OCI-M1 (cell line): ENCODE measurements around the gene VPS25.
"Not testable (repeated sequence)": the region's sequence is repeated elsewhere in the genome, so short reads cannot be mapped to it uniquely, and the experiment has no call there.

Experiments used
- DNase-seq: peaks from one replicate; lab custom pipeline; 2025; lab: John Stamatoyannopoulos, UW

Gene VPS25

GRCh38 chr17:42768006-42768405 lies 5.2 kb upstream of the VPS25 start:
- DNase-seq, result not testable (repeated sequence)

GRCh38 chr17:42769964-42770363 lies 3.3 kb upstream of the VPS25 start:
- not testable (repeated sequence) for DNase-seq

GRCh38 chr17:42772945-42773289 lies 332 bp upstream of the VPS25 start:
- DNase-seq, result no peak

- no peak for DNase-seq
Measured at GRCh38 chr17:42774066-42774745, 957 bp downstream of the VPS25 start.

- peak; percentile 93 for DNase-seq
Measured at GRCh38 chr17:42775534-42776098, 2.4 kb downstream of the VPS25 start.

GRCh38 chr17:42778570-42778969 lies 5.3 kb downstream of the VPS25 start:
- DNase-seq, result no peak

- DNase-seq, result no peak
Measured at GRCh38 chr17:42779304-42779935, 6.2 kb downstream of the VPS25 start.

- DNase-seq, result no peak
Measured at GRCh38 chr17:42779936-42780850, 6.9 kb downstream of the VPS25 start, which contains the start of gene WNK4. Gene WNK4, plus strand, starts transcription at chr17:42780610. Its CDS starts 89 bp downstream, at chr17:42780699.

GRCh38 chr17:42780851-42781638 lies 7.8 kb downstream of the VPS25 start:
- no peak for DNase-seq

- DNase-seq, result no peak
Measured at GRCh38 chr17:42781639-42782165, 8.5 kb downstream of the VPS25 start.

GRCh38 chr17:42782166-42783061 lies 9.2 kb downstream of the VPS25 start:
- DNase-seq, result no peak

- no peak for DNase-seq
Measured at GRCh38 chr17:42783062-42783790, 10.0 kb downstream of the VPS25 start.

- no peak for DNase-seq
Measured at GRCh38 chr17:42783791-42784138, 10.5 kb downstream of the VPS25 start.

- DNase-seq, result no peak
Measured at GRCh38 chr17:42784409-42784808, 11.2 kb downstream of the VPS25 start.

GRCh38 chr17:42784811-42785592 lies 11.8 kb downstream of the VPS25 start:
- no peak for DNase-seq

GRCh38 chr17:42787266-42787665 lies 14.0 kb downstream of the VPS25 start:
- no peak for DNase-seq

GRCh38 chr17:42791948-42792347 lies 18.7 kb downstream of the VPS25 start:
- DNase-seq, result no peak

GRCh38 chr17:42792545-42792944 lies 19.3 kb downstream of the VPS25 start:
- DNase-seq, result no peak

- DNase-seq, result no peak
Measured at GRCh38 chr17:42795061-42795460, 21.8 kb downstream of the VPS25 start.
